GM12875 (cell line): ENCODE measurements around the gene ARHGEF38.

Experiments used
- H3K4me3 ChIP-seq: one replicate; pipeline ENCODE4 v1.5.1; 2011; ENCODE audit warnings: low read depth, low read length, control low read depth
- CTCF ChIP-seq: IDR thresholded peaks from 2 replicates; pipeline ENCODE4 v1.5.1; 2011; ENCODE audit warnings: low read depth, mild to moderate bottlenecking, control low read depth, inconsistent platforms, low read length, moderate library complexity, borderline replicate concordance; ENCODE audit not compliant: insufficient read depth

ARHGEF38 gene

GRCh38 chr4:105645440-105645839 is 93.0 kb downstream of the ARHGEF38 start:
- no peak for TF ChIP-seq CTCF
- no peak overlapping the region for H3K4me3 ChIP-seq

GRCh38 chr4:105650190-105650589 is 97.8 kb downstream of the ARHGEF38 start:
- H3K4me3 ChIP-seq: no peak overlapping the region
- no peak for TF ChIP-seq CTCF

- no peak for TF ChIP-seq CTCF
- no peak overlapping the region for H3K4me3 ChIP-seq
These were observed 99.5 kb downstream of the ARHGEF38 start for GRCh38 chr4:105651884-105652283.

- H3K4me3 ChIP-seq: no peak overlapping the region
- no peak for TF ChIP-seq CTCF
These were observed 100.0 kb downstream of the ARHGEF38 start for GRCh38 chr4:105652286-105652888.

GRCh38 chr4:105657117-105657765 is 104.8 kb downstream of the ARHGEF38 start:
- TF ChIP-seq CTCF: no peak
- H3K4me3 ChIP-seq: no peak overlapping the region

GRCh38 chr4:105659190-105659589 is 106.8 kb downstream of the ARHGEF38 start:
- no peak overlapping the region for H3K4me3 ChIP-seq
- no peak for TF ChIP-seq CTCF

GRCh38 chr4:105661028-105661427 is 108.6 kb downstream of the ARHGEF38 start:
- no peak overlapping the region for H3K4me3 ChIP-seq
- TF ChIP-seq CTCF: no peak
